Measurements from ENCODE around the gene FAM20B. TPM values are rescaled to one million over a fixed set of nuclear protein-coding genes. Genes with fewer than 3 reads are reported as not detected.

The FAM20B gene
- total and polyA plus RNA-seq, 10 donors = 5.8 to 38.0 (median 24.7) TPM

GRCh38 chr1:179046808-179047635 lies 21.3 kb downstream of the FAM20B start:
- TF ChIP-seq CTCF (IDR thresholded peaks at IDR 0.05 in 8 of 11, conservative IDR thresholded peaks at IDR 0.05 in 3 of 11) = no peak
- no peak for TF ChIP-seq POLR2A (IDR thresholded peaks at IDR 0.05)
- TF ChIP-seq POLR2AphosphoS5 (IDR thresholded peaks at IDR 0.05) = no peak
- no peak for DNase-seq
- Histone ChIP-seq H3K9me3 (no peaks in the 10 kb centered on the region), H3K27me3 (replicated peaks in 1 of 7) (no peaks in the 10 kb centered on the region), H3K4me1 (peaks cover 0 to 21% (median 9%) of the 10 kb centered on the region in 6 donors), H3K36me3 (peaks cover 0 to 44% (median 0%) of the 10 kb centered on the region in 6 donors), H3K4me3 (no peak overlapping the region), H3K27ac (no peak overlapping the region)
- WGBS, 5 donors = 86 to 91% (median 89%) methylated on average over 14 of the region's 14 CpGs
- intact Hi-C loops (cut with DNase I; ENCODE audit: low total_unique reads) = no loop called here

GRCh38 chr1:179047636-179047997 lies 21.9 kb downstream of the FAM20B start:
- H3K27ac ChIP-seq = no peak overlapping the region
- peaks cover 0 to 20% (median 9%) of the 10 kb centered on the region in 6 donors for H3K4me1 ChIP-seq
- no peaks in the 10 kb centered on the region for H3K9me3 ChIP-seq
- DNase-seq = no peak
- intact Hi-C loops (cut with DNase I; ENCODE audit: low total_unique reads) = no loop called here
- H3K4me3 ChIP-seq = no peak overlapping the region
- H3K36me3 ChIP-seq = peaks cover 0 to 44% (median 0%) of the 10 kb centered on the region in 6 donors
- TF ChIP-seq POLR2AphosphoS5 (IDR thresholded peaks at IDR 0.05) (no peak), CTCF (IDR thresholded peaks at IDR 0.05 in 8 of 11, conservative IDR thresholded peaks at IDR 0.05 in 3 of 11) (no peak), POLR2A (IDR thresholded peaks at IDR 0.05) (no peak)
- H3K27me3 ChIP-seq (replicated peaks in 1 of 7) = no peaks in the 10 kb centered on the region

DNA sequence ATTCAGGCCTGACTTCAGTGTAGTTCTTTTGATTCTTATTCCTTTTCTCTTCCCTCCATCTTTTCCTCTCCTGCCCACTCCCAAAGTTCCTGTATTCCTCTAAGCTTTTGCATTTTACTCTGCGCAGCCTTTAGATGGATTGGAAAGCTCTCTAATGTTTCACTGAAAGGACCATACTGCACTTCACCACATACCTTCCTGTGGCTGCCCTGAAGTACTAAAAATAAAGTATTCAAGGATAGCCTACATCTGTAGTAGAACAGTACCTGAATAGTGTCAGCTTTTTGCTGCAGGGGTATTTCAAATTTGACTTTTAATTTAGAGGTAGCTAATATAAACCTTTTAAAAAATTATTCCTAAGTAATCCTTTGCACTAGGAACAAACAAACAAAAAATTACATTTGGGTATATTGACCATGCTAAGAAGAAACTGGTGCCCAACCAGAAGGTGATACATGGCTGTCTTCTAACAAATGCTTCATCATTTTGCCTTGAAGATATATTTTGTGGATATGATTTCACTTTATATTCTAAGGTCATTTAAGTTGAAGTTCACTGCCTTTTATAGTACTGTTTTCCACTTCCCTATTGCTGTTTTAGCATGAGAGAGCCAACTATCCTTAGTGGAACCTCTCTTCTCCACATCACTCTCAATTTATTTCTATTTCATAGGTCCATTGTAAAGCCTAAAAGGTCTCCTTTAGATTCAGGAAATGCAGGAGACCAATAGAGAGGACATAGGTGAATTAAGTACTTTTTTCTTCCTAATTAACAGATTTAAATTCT lies 22.8 kb downstream of the FAM20B start:
- Histone ChIP-seq H3K9me3 (no peaks in the 10 kb centered on the region), H3K27me3 (replicated peaks in 1 of 7) (no peaks in the 10 kb centered on the region), H3K36me3 (peaks cover 0 to 40% (median 0%) of the 10 kb centered on the region in 6 donors), H3K4me1 (peaks cover 0 to 20% (median 9%) of the 10 kb centered on the region in 6 donors), H3K4me3 (no peak overlapping the region), H3K27ac (no peak overlapping the region)
- DNase-seq = no peak
- intact Hi-C loops (cut with DNase I; ENCODE audit: low total_unique reads) = no loop called here
- TF ChIP-seq POLR2AphosphoS5 (IDR thresholded peaks at IDR 0.05) (no peak), CTCF (IDR thresholded peaks at IDR 0.05 in 8 of 11, conservative IDR thresholded peaks at IDR 0.05 in 3 of 11) (no peak), POLR2A (IDR thresholded peaks at IDR 0.05) (no peak)
- WGBS, 5 donors = 86 to 100% (median 94%) methylated on average over 1 of the region's 1 CpG

DNA sequence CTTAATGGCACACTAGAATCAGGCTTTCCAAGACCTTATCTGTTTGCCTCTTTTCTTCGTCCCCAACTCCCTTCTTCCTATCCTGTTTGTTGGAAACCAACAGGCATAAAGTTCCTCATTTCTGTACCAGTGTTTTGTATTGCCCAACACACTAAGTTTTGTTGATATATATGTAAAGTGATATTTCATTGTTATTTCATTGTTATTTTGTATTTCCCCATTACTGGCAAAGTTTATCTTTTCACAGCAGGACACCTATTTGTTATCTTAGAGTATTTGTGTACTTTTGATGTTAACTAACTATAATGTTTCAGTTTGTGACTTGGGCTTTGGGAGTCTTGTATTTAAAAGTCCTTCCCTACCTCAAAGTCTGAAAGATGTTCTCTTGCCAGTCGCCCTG lies 27.1 kb downstream of the FAM20B start:
- H3K4me1 ChIP-seq = peaks cover 0 to 5% (median 3%) of the 10 kb centered on the region in 6 donors
- H3K36me3 ChIP-seq = peaks cover 0 to 61% (median 13%) of the 10 kb centered on the region in 6 donors
- H3K4me3 ChIP-seq = no peak overlapping the region
- DNase-seq = no peak
- TF ChIP-seq POLR2A (IDR thresholded peaks at IDR 0.05) (no peak), POLR2AphosphoS5 (IDR thresholded peaks at IDR 0.05) (no peak)
- intact Hi-C loops (cut with DNase I; ENCODE audit: low total_unique reads) = no loop called here
- peaks cover 0 to 6% (median 0%) of the 10 kb centered on the region in 8 donors for H3K9me3 ChIP-seq
- 59 to 93% (median 85%) methylated on average over 2 of the region's 2 CpGs for WGBS, 5 donors
- no peaks in the 10 kb centered on the region for H3K27me3 ChIP-seq (replicated peaks in 1 of 7)
- H3K27ac ChIP-seq = peak overlapping the region in 1 of 8 donors; percentile 14

Measured in spleen (tissue), 11 donors.